A549 (cell line): ENCODE data around the gene UGT2B11.

Experiments
- BHLHE40 ChIP-seq: IDR thresholded peaks from 2 replicates; pipeline ENCODE4 v1.6.1; 2012; ENCODE audit warnings: low read depth, low read length, inconsistent platforms
- CEBPB ChIP-seq, 2 experiments: fragments of >200 bp in 1 of 2; sonication (Bioruptor Twin) in 1 of 2; formaldehyde crosslinking in 1 of 2; IDR thresholded peaks; 2 replicates each; pipeline ENCODE4 v1.6.1; 2012 to 2016
- CHD4 ChIP-seq: fragments of 200-600 bp; sonication (generic); IDR thresholded peaks from 2 replicates; pipeline ENCODE4 v1.6.1; 2016; ENCODE audit warnings: antibody characterized with exemption, mild to moderate bottlenecking, borderline replicate concordance
- CTCF ChIP-seq: fragments of >200 bp; sonication (Bioruptor Twin); formaldehyde crosslinking; IDR thresholded peaks from 3 replicates; pipeline ENCODE4 v1.5.1; 2016
- GATA3 ChIP-seq: IDR thresholded peaks from 2 replicates; pipeline ENCODE4 v1.6.1; 2012; ENCODE audit warnings: borderline replicate concordance
- HOXB13 ChIP-seq: fragments of 250-450 bp; sonication (Bioruptor Pico); IDR thresholded peaks from 2 replicates; pipeline ENCODE4 v1.5.0; 2020; ENCODE audit warnings: low read depth, mild to moderate bottlenecking, moderate library complexity
- POLR2A ChIP-seq: IDR thresholded peaks from 2 replicates; pipeline ENCODE4 v1.6.1; 2012; ENCODE audit warnings: mild to moderate bottlenecking, low read length
- POLR2AphosphoS2 ChIP-seq: conservative IDR thresholded peaks from 2 replicates; pipeline ENCODE4 v1.6.1; 2012; ENCODE audit warnings: low read length, improper control_type of control experiment, inconsistent platforms
- RNF2 ChIP-seq: fragments of 200-600 bp; sonication (generic); IDR thresholded peaks from 2 replicates; pipeline ENCODE4 v1.6.1; 2016; ENCODE audit warnings: low read depth, mild to moderate bottlenecking, antibody characterized with exemption, moderate library complexity, borderline replicate concordance
- ZFP36 ChIP-seq: fragments of 450-650 bp; IDR thresholded peaks from 2 replicates; pipeline ENCODE4 v1.6.1; 2014; ENCODE audit warnings: borderline replicate concordance; ENCODE audit not compliant: partially characterized antibody

- TF ChIP-seq ZFP36: no peak
- no peak for TF ChIP-seq BHLHE40
- TF ChIP-seq POLR2AphosphoS2: no peak
- no peak for TF ChIP-seq CTCF
- no peak for TF ChIP-seq CHD4
- TF ChIP-seq POLR2A: no peak
- no peak for TF ChIP-seq HOXB13 (CRISPR knock-in tag)
- no peak for TF ChIP-seq GATA3
- no peak for TF ChIP-seq CEBPB (IDR thresholded peaks at IDR 0.05)
- no peak for TF ChIP-seq RNF2
Measured at GRCh38 chr4:69194166-69194565, 20.4 kb downstream of the UGT2B11 start.
